Progenitor cell of endocrine pancreas (in vitro differentiated cells): Measurements from ENCODE around the gene GALNT5. TPM values are rescaled to one million over a fixed set of nuclear protein-coding genes. Genes with fewer than 3 reads are reported as not detected.

Experiments
- DNase-seq: peaks from one replicate; pipeline ENCODE4 v3.0.0; 2021; ENCODE audit warnings: low spot score; ENCODE audit not compliant: unreplicated experiment
- H3K27ac Mint-ChIP-seq: 2 replicates; pipeline ENCODE4 v1.8.0; 2021; ENCODE audit warnings: mild to moderate bottlenecking, moderate library complexity, mixed read lengths
- H3K27me3 Mint-ChIP-seq: 2 replicates; pipeline ENCODE4 v1.8.0; 2021; ENCODE audit warnings: mixed read lengths
- H3K36me3 Mint-ChIP-seq: 2 replicates; pipeline ENCODE4 v1.8.0; 2022; ENCODE audit warnings: mixed read lengths; ENCODE audit not compliant: insufficient read depth
- H3K4me1 Mint-ChIP-seq: 2 replicates; pipeline ENCODE4 v1.8.0; 2021; ENCODE audit warnings: low read depth, mixed read lengths
- H3K4me3 Mint-ChIP-seq: 2 replicates; pipeline ENCODE4 v1.8.0; 2021; ENCODE audit warnings: low read depth, mild to moderate bottlenecking, moderate library complexity, mixed read lengths
- H3K9me3 Mint-ChIP-seq: 2 replicates; pipeline ENCODE4 v1.8.0; 2021; ENCODE audit warnings: low read depth, mixed read lengths
- CTCF ChIP-seq: fragments of 200-600 bp; sonication (generic); IDR thresholded peaks from one replicate; pipeline ENCODE4 v1.5.0; 2021; ENCODE audit warnings: antibody characterized with exemption, mild to moderate bottlenecking; ENCODE audit not compliant: unreplicated experiment
- total RNA-seq: library from RNA; stranded (reverse); gene quantifications from 2 replicates; pipeline ENCODE4 v1.2.1, GENCODE V29; 2021

GALNT5 gene
- total RNA-seq, 1 donor from 2014 or later = 0.60 TPM

- no peak overlapping the region for H3K4me3 Mint-ChIP-seq
- DNase-seq = no peak
- peaks cover 34% of the 10 kb centered on the region for H3K4me1 Mint-ChIP-seq
- H3K27me3 Mint-ChIP-seq = peaks cover 10% of the 10 kb centered on the region
- no peaks in the 10 kb centered on the region for H3K9me3 Mint-ChIP-seq
- TF ChIP-seq CTCF = no peak
- H3K36me3 Mint-ChIP-seq = no peaks in the 10 kb centered on the region
- no peak overlapping the region for H3K27ac Mint-ChIP-seq
Observed at GRCh38 chr2:157259386-157259785, 1.9 kb downstream of the GALNT5 start.

GRCh38 chr2:157259960-157260359 lies 2.5 kb downstream of the GALNT5 start:
- DNase-seq = no peak
- no peaks in the 10 kb centered on the region for H3K36me3 Mint-ChIP-seq
- H3K27me3 Mint-ChIP-seq = peaks cover 10% of the 10 kb centered on the region
- no peak overlapping the region for H3K4me3 Mint-ChIP-seq
- TF ChIP-seq CTCF = no peak
- no peaks in the 10 kb centered on the region for H3K9me3 Mint-ChIP-seq
- H3K27ac Mint-ChIP-seq = no peak overlapping the region
- H3K4me1 Mint-ChIP-seq = peaks cover 34% of the 10 kb centered on the region

GRCh38 chr2:157260533-157261198 lies 3.2 kb downstream of the GALNT5 start:
- peaks cover 10% of the 10 kb centered on the region for H3K27me3 Mint-ChIP-seq
- H3K4me1 Mint-ChIP-seq = peaks cover 34% of the 10 kb centered on the region
- no peak for TF ChIP-seq CTCF
- no peak overlapping the region for H3K4me3 Mint-ChIP-seq
- no peaks in the 10 kb centered on the region for H3K36me3 Mint-ChIP-seq
- no peak overlapping the region for H3K27ac Mint-ChIP-seq
- no peak for DNase-seq
- H3K9me3 Mint-ChIP-seq = no peaks in the 10 kb centered on the region

GRCh38 chr2:157261199-157261782 lies 3.8 kb downstream of the GALNT5 start:
- peaks cover 10% of the 10 kb centered on the region for H3K27me3 Mint-ChIP-seq
- DNase-seq = no peak
- H3K9me3 Mint-ChIP-seq = no peaks in the 10 kb centered on the region
- H3K27ac Mint-ChIP-seq = no peak overlapping the region
- no peak overlapping the region for H3K4me3 Mint-ChIP-seq
- H3K36me3 Mint-ChIP-seq = no peaks in the 10 kb centered on the region
- peaks cover 36% of the 10 kb centered on the region for H3K4me1 Mint-ChIP-seq
- TF ChIP-seq CTCF = no peak

- H3K4me1 Mint-ChIP-seq = peaks cover 35% of the 10 kb centered on the region
- peaks cover 10% of the 10 kb centered on the region for H3K27me3 Mint-ChIP-seq
- no peak overlapping the region for H3K27ac Mint-ChIP-seq
- no peak for DNase-seq
- no peak overlapping the region for H3K4me3 Mint-ChIP-seq
- TF ChIP-seq CTCF = no peak
- H3K9me3 Mint-ChIP-seq = no peaks in the 10 kb centered on the region
- H3K36me3 Mint-ChIP-seq = no peaks in the 10 kb centered on the region
Observed at GRCh38 chr2:157262248-157262647, 4.7 kb downstream of the GALNT5 start.
